Epithelial cell of proximal tubule (primary cell): ENCODE results near the gene GJA1. TPM values are rescaled to one million over a fixed set of nuclear protein-coding genes. Genes with fewer than 3 reads are reported as not detected.

Experiments
- DNase-seq: peaks from one replicate; pipeline ENCODE4 v3.0.0-alpha.2; 2011; ENCODE audit warnings: low read depth
- H3K4me3 ChIP-seq: 2 replicates; pipeline ENCODE4 v1.5.1; 2011; ENCODE audit warnings: low read depth, mild to moderate bottlenecking, low read length
- total RNA-seq: library from RNA; depleted of rRNA; stranded (reverse); fragments of >200 nt; gene quantifications from 2 replicates; pipeline ENCODE4 v1.2.3, GENCODE V29; 2015
- TF ChIP-seq, protein P1 (sequence below): conservative IDR thresholded peaks from 2 replicates; pipeline ENCODE4 v1.5.1; 2012; ENCODE audit warnings: low read depth, mild to moderate bottlenecking, low read length

GJA1 gene
- total RNA-seq, 1 donor from 2014 or later, result 165 TPM

- TF ChIP-seq, protein P1, sequence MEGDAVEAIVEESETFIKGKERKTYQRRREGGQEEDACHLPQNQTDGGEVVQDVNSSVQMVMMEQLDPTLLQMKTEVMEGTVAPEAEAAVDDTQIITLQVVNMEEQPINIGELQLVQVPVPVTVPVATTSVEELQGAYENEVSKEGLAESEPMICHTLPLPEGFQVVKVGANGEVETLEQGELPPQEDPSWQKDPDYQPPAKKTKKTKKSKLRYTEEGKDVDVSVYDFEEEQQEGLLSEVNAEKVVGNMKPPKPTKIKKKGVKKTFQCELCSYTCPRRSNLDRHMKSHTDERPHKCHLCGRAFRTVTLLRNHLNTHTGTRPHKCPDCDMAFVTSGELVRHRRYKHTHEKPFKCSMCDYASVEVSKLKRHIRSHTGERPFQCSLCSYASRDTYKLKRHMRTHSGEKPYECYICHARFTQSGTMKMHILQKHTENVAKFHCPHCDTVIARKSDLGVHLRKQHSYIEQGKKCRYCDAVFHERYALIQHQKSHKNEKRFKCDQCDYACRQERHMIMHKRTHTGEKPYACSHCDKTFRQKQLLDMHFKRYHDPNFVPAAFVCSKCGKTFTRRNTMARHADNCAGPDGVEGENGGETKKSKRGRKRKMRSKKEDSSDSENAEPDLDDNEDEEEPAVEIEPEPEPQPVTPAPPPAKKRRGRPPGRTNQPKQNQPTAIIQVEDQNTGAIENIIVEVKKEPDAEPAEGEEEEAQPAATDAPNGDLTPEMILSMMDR, result no peak
- no peak for DNase-seq
Observed at GRCh38 chr6:121403964-121404363, 31.5 kb upstream of the GJA1 start.

GRCh38 chr6:121405306-121405705 is 30.1 kb upstream of the GJA1 start:
- TF ChIP-seq, protein P1, result no peak

More at GRCh38 chr6:121403964-121404363, 31.5 kb upstream of the GJA1 start:
- no peak overlapping the region for H3K4me3 ChIP-seq

GRCh38 chr6:121408321-121408720 is 27.1 kb upstream of the GJA1 start:
- H3K4me3 ChIP-seq, result no peak overlapping the region
- no peak for DNase-seq
- TF ChIP-seq, protein P1, result no peak

More at GRCh38 chr6:121405306-121405705, 30.1 kb upstream of the GJA1 start:
- no peak for DNase-seq
- H3K4me3 ChIP-seq, result no peak overlapping the region

GRCh38 chr6:121413879-121414278 is 21.6 kb upstream of the GJA1 start:
- TF ChIP-seq, protein P1, result no peak
- no peak overlapping the region for H3K4me3 ChIP-seq
- no peak for DNase-seq

GRCh38 chr6:121418346-121418745 is 17.1 kb upstream of the GJA1 start:
- no peak for DNase-seq
- TF ChIP-seq, protein P1, result no peak
- no peak overlapping the region for H3K4me3 ChIP-seq

DNA sequence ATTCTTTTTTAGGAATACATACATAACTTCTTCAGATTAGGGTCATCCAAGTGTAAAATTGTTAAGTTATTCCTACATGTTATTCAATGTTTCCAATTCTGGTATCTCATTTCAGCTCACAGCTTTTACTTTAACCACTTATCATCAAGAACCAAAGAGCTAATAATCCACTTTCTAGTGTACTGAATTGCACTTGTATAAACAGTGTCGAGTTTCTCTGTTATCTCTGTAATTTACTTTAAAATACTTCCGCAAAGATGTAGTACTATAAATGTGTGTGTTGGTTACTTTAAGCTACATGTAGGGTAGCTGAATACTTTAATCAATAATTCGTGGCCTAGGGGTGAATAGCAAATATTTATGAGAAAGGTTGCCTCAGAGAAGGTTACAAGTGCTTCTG is 8.8 kb upstream of the GJA1 start:
- H3K4me3 ChIP-seq, result no peak overlapping the region
- no peak for DNase-seq
- TF ChIP-seq, protein P1, result no peak
